NT2/D1 (cell line): ENCODE measurements around the gene MAP3K6.

Experiments used
- YY1 ChIP-seq: IDR thresholded peaks from 2 replicates; pipeline ENCODE4 v1.6.1; 2011; ENCODE audit not compliant: insufficient read length, insufficient read depth
- ZNF274 ChIP-seq: IDR thresholded peaks from 2 replicates; pipeline ENCODE4 v1.6.1; 2011; ENCODE audit warnings: mild to moderate bottlenecking, low read depth, low read length

- TF ChIP-seq YY1 (no peak), ZNF274 (no peak)
Observed at GRCh38 chr1:27341525-27342252, 25.1 kb downstream of the MAP3K6 start, which contains the start of gene SYTL1.
